GM12874 (cell line): Measurements from ENCODE around the gene LMBRD1.

Experiments used
- CTCF ChIP-seq: IDR thresholded peaks from 2 replicates; pipeline ENCODE4 v1.5.1; 2011; ENCODE audit warnings: low read depth, mild to moderate bottlenecking, control low read depth, low read length, moderate library complexity; ENCODE audit not compliant: insufficient read depth

LMBRD1 gene

DNA sequence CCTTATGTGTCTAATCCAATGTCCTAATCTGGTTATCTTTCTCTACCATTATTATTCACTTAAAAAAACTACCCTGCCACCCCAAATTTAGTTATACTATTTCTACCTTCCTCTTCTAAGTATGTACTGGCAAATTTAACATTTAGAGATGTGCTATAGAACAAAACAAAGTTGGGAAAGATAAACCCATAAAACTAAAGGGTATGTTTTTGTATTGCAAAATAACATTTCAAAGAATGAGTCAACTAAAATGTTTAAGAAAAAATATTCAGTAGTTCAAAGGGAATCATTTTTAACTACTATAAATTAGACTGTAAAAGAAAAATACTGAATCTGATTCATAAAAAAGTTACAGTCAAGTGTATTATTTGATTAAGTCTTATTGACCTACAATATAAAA lies 103.0 kb downstream of the LMBRD1 start:
- no peak for TF ChIP-seq CTCF

- no peak for TF ChIP-seq CTCF
Measured at GRCh38 chr6:69690986-69691385, 105.8 kb downstream of the LMBRD1 start.

DNA sequence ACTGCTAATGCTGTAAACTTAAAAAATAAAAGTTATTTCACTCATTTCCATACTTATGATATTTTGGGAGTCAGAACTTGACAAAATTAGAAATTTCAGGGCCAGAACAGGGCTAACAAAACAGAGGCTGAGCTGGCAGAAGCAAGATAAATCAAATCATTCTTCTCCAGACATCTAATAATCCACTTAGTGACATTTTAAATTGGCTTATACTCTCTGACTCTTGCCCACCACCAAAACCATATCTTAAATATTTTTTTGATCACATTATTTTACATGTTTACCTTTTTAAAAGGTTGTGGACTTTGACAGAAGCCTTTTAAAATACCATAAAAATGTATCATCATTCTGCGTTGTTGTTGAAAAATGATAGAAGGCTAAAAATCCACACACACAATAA lies 116.5 kb downstream of the LMBRD1 start:
- no peak for TF ChIP-seq CTCF

DNA sequence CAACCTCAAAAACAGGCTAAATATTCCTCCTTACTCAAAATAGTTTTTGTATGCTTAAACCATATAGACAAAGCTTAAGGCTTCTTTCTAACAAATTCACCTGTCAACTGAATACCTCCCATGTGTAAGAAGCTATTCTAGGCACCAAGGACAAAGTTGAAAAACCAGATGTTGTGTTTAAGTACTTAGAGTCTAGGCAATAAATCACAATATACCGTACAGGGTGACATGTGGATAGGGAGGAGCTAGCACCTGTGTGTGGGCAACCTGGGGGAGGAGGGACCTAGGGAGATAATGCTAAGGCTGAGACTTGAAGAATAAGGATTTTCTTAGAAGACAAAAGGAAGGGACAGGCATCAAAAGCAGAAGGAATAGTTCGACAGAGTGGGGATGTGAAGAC lies 123.5 kb downstream of the LMBRD1 start:
- no peak for TF ChIP-seq CTCF

- TF ChIP-seq CTCF: no peak
Measured at GRCh38 chr6:69668916-69669315, 127.9 kb downstream of the LMBRD1 start.

GRCh38 chr6:69665437-69665836 lies 131.4 kb downstream of the LMBRD1 start:
- TF ChIP-seq CTCF: no peak

DNA sequence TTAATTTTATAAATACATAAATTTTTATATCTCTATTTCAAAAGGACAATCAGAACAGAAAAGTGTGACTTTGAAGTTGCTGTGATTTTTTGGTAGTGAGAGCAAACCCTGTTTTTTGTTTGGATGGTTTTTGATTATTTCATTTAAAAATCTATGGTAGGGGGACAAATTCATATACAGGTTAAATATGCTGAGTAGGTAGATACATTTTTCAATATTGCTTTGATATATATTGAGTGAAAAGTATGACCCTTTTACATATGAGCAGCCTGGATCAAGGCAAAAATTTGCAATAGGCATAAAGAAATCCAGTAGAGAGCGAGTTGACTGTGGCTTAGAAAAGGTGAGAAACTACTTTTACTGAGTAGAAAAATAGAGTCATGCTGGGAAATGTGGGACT lies 132.3 kb downstream of the LMBRD1 start:
- no peak for TF ChIP-seq CTCF

GRCh38 chr6:69663215-69663614 lies 133.6 kb downstream of the LMBRD1 start:
- TF ChIP-seq CTCF: no peak
